GM12878 (cell line): ENCODE data around the gene BCAS4. TPM values are rescaled to one million over a fixed set of nuclear protein-coding genes. Genes with fewer than 3 reads are reported as not detected.

Source experiments
- ATAC-seq: fragments of 200-7000 bp; cut with Tn5 transposase; 3 replicates; pipeline ENCODE4 v1.9.1; 2020; ENCODE audit warnings: mild to moderate bottlenecking, moderate library complexity
- BruUV-seq: library from RNA; stranded (reverse); fragments of 400-500 nt; replicated peaks from 2 replicates; lab custom pipeline; 2021; lab: Mats Ljungman, UMichigan
- CTCF ChIA-PET: fragments of 300-600 bp; sonication (Branson Sonifier 250); formaldehyde crosslinking; extraction: SDS; loops from one replicate; lab custom pipeline; 2021; ENCODE audit warnings: inconsistent platforms; lab: Yijun Ruan, JAX
- POLR2A ChIA-PET: fragments of 350-600 bp; formaldehyde crosslinking; extraction: SDS; loops from one replicate; lab custom pipeline; 2021; ENCODE audit warnings: inconsistent platforms; lab: Charles Lee
- RAD21 ChIA-PET: fragments of 300-600 bp; sonication (Branson Sonifier 250); formaldehyde crosslinking; loops from one replicate; lab custom pipeline; 2023; ENCODE audit warnings: antibody characterized with exemption; ENCODE audit not compliant: unreplicated experiment; lab: Charles Lee
- SMC1A ChIA-PET: fragments of 300-600 bp; sonication (Branson Sonifier 250); formaldehyde crosslinking; loops from one replicate; lab custom pipeline; 2023; ENCODE audit not compliant: unreplicated experiment, uncharacterized antibody; lab: Charles Lee
- DNase-seq: peaks from one replicate; pipeline ENCODE4 v3.0.0-alpha.2; 2011; ENCODE audit warnings: low read depth, low spot score
- FAIRE-seq: peaks from 3 replicates; lab custom pipeline; 2011; peaks lifted over from hg19 to GRCh38; lab: Jason Lieb, UNC
- H2AFZ ChIP-seq: 2 replicates; pipeline ENCODE4 v1.6.0; 2011; ENCODE audit warnings: low read depth, low read length, control low read depth; ENCODE audit not compliant: control insufficient read depth
- H3K27ac ChIP-seq: 2 replicates; pipeline ENCODE4 v1.5.1; 2011; ENCODE audit warnings: control low read depth; ENCODE audit not compliant: control insufficient read depth, insufficient read depth
- H3K27me3 ChIP-seq, 2 experiments: replicated peaks in 1 of 2; 2 replicates each; pipeline versions ENCODE4 v1.6.0 to v1.6.1; 2011; ENCODE audit warnings: low read length in 1 of 2; ENCODE audit not compliant: control insufficient read depth in 2 of 2, insufficient read depth in 2 of 2
- H3K36me3 ChIP-seq, 2 experiments: 2 replicates each; pipeline ENCODE4 v1.5.1; 2011; ENCODE audit warnings: low read length in 1 of 2; ENCODE audit not compliant: control insufficient read depth in 2 of 2, insufficient read depth in 2 of 2
- H3K4me1 ChIP-seq: 2 replicates; pipeline ENCODE4 v1.6.1; 2011; ENCODE audit warnings: mild to moderate bottlenecking, low read length, moderate library complexity, mixed read lengths; ENCODE audit not compliant: control insufficient read depth, insufficient read depth
- H3K4me2 ChIP-seq: 2 replicates; pipeline ENCODE4 v1.6.0; 2011; ENCODE audit warnings: control low read depth; ENCODE audit not compliant: control insufficient read depth, insufficient read depth
- H3K4me3 ChIP-seq: fragments of 200-600 bp; sonication (generic); 2 replicates; pipeline ENCODE4 v1.5.1; 2016
- H3K79me2 ChIP-seq: 2 replicates; pipeline ENCODE4 v1.6.0; 2011; ENCODE audit warnings: low read length; ENCODE audit not compliant: control insufficient read depth, insufficient read depth
- H3K9ac ChIP-seq: 2 replicates; pipeline ENCODE4 v1.8.0; 2011; ENCODE audit warnings: low read length, control low read depth, mixed read lengths; ENCODE audit not compliant: control insufficient read depth, insufficient read depth
- H3K9me3 ChIP-seq: replicated peaks from 3 replicates; pipeline ENCODE4 v1.5.1; 2011; ENCODE audit warnings: mild to moderate bottlenecking, low read length; ENCODE audit not compliant: control insufficient read depth, insufficient read depth
- H4K20me1 ChIP-seq: 2 replicates; pipeline ENCODE4 v1.6.0; 2011; ENCODE audit not compliant: control insufficient read depth, insufficient read depth
- BMI1 ChIP-seq: fragments of 450-650 bp; IDR thresholded peaks from 2 replicates; pipeline ENCODE4 v1.6.1; 2016; ENCODE audit warnings: mild to moderate bottlenecking, moderate library complexity, borderline replicate concordance
- DPF2 ChIP-seq: fragments of 450-650 bp; IDR thresholded peaks from 2 replicates; pipeline ENCODE4 v1.6.1; 2017; ENCODE audit warnings: mild to moderate bottlenecking
- FOXK2 ChIP-seq: fragments of 450-650 bp; IDR thresholded peaks from 2 replicates; pipeline ENCODE4 v1.6.1; 2017; ENCODE audit warnings: mild to moderate bottlenecking, moderate library complexity
- FOXM1 ChIP-seq: IDR thresholded peaks from 2 replicates; pipeline ENCODE4 v1.6.1; 2012; ENCODE audit warnings: low read depth, mild to moderate bottlenecking, inconsistent platforms, low read length, moderate library complexity
- GATAD2B ChIP-seq: fragments of 450-650 bp; conservative IDR thresholded peaks from 2 replicates; pipeline ENCODE4 v1.6.1; 2017; ENCODE audit warnings: low read depth, mild to moderate bottlenecking, moderate library complexity
- HDGF ChIP-seq: fragments of 450-650 bp; IDR thresholded peaks from 2 replicates; pipeline ENCODE4 v1.6.1; 2016; ENCODE audit warnings: antibody characterized with exemption
- MTA2 ChIP-seq: fragments of 450-650 bp; IDR thresholded peaks from 2 replicates; pipeline ENCODE4 v1.6.1; 2016; ENCODE audit warnings: low read depth, mild to moderate bottlenecking, moderate library complexity
- NFIC ChIP-seq: IDR thresholded peaks from 2 replicates; pipeline ENCODE4 v1.6.1; 2012; ENCODE audit warnings: low read depth, mild to moderate bottlenecking, inconsistent platforms, low read length, moderate library complexity
- NFXL1 ChIP-seq: fragments of 450-650 bp; IDR thresholded peaks from 2 replicates; pipeline ENCODE4 v1.6.1; 2017; ENCODE audit warnings: antibody characterized with exemption, mild to moderate bottlenecking, borderline replicate concordance
- SMC3 ChIP-seq: IDR thresholded peaks from 2 replicates; pipeline ENCODE4 v1.6.1; 2011; ENCODE audit warnings: low read length, improper control_type of control experiment, borderline replicate concordance
- YY1 ChIP-seq: IDR thresholded peaks from 2 replicates; pipeline ENCODE4 v1.6.1; 2011; ENCODE audit warnings: low read depth, mild to moderate bottlenecking, low read length
- WGBS: methylation state at CpG from one replicate; pipeline ENCODE4 v1.1.6; 2016; ENCODE audit warnings: low lambda C conversion rate; ENCODE audit not compliant: insufficient replicate concordance, insufficient coverage; ENCODE audit errors: missing lambda C conversion rate; 5-methylcytosine and 5-hydroxymethylcytosine counted together
- in situ Hi-C: fragments of 300-500 bp; cut with MboI; formaldehyde crosslinking; loops from 9 replicates; pipeline ENCODE4 v1.14.3; 2018; ENCODE audit warnings: mixed read lengths
- intact Hi-C: fragments of 100-400 bp; cut with micrococcal nuclease; formaldehyde crosslinking; loops from one replicate; pipeline ENCODE4 v1.14.2; 2022; ENCODE audit not compliant: unreplicated experiment
- polyA plus RNA-seq, 11 experiments: library from polyadenylated mRNA; depleted of rRNA in 4 of 11; unstranded in 6 of 11; stranded (reverse) in 5 of 11; fragments of >200 nt; fragmentation: Nextera tagmentation in 4 of 11; fragmentation: Illumina TruSeq in 1 of 11; extraction: Ambion mirVana in 4 of 11; extraction: Trizol in 1 of 11; gene quantifications; 1 replicate in 1 of 11; 2 replicates in 10 of 11; pipeline versions ENCODE4 v1.2.1 to v1.2.3, GENCODE V29; 2011 to 2016; ENCODE audit warnings: inconsistent platforms in 2 of 11, missing spikeins in 2 of 11, low read depth in 1 of 11
- total RNA-seq, 4 experiments: library from RNA; depleted of rRNA in 3 of 4; stranded (reverse); fragments of >200 nt in 3 of 4; fragmentation: Illumina TruSeq in 1 of 4; extraction: Trizol in 1 of 4; gene quantifications; 2 replicates each; pipeline versions ENCODE4 v1.2.1 to v1.2.3, GENCODE V29; 2013 to 2021
- TF ChIP-seq, protein P1 (sequence below): fragments of 450-650 bp; IDR thresholded peaks from 2 replicates; pipeline ENCODE4 v1.6.1; 2017; ENCODE audit warnings: mild to moderate bottlenecking, moderate library complexity
- TF ChIP-seq, protein P2 (sequence below): fragments of 450-650 bp; IDR thresholded peaks from 2 replicates; pipeline ENCODE4 v1.6.1; 2018; ENCODE audit warnings: mild to moderate bottlenecking, low read depth, moderate library complexity; ENCODE audit not compliant: partially characterized antibody

The BCAS4 gene
- total and polyA plus RNA-seq, 10 of the 15 experiments (the other 5 are each of a cell fraction or from before 2014, with no cell fraction given), result 14.8 to 214 (median 65.3) TPM

DNA sequence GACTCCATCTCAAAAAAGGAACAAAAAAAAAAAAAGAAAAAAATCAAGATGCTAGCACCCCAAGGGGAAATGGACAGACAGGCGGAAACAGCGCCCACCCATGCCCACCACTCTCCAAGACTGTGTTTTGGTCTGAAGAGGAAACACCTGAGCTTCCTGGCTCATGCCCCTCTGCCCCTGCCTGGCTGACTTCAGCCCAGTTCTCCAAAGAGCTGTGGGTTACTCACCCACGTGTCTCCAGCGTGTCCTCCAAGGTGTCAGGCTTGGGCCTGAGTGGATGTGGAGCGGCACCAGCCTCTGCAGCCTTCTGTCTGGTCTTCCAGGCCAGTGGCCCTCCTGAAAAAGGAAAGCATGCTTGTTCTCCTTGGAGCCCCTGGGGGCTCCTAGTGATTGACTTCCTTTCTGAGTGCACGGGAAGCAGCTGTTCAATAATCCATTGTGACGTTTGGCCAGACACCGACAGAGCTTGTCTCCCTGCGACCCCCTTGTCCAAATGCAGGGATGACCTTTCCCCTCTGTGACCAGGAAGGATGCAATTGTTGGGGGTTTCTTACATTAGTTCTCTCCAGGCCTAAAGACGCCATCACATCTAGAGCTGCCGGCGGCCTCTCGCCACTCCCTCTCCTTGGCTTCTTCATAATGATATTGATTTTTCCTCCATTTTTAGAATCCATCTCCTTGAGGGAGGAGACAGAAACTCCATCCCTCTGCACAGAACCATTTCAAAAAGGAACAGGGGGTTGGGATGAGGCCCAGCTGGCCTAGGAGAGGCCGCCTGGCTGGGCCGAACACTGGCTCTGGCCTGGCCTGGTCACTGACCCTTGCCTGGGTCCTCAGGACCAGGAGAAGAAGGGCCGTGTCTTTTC is 77.9 kb downstream of the BCAS4 start:
- WGBS, result 73% methylated on average over 16 of the region's 16 CpGs
- no peaks in the 10 kb centered on the region for H3K4me1 ChIP-seq
- no peaks in the 10 kb centered on the region for H3K9me3 ChIP-seq
- in situ Hi-C loops, result no loop called here
- SMC1A ChIA-PET, result no interaction called here
- TF ChIP-seq NFXL1, result no peak
- no peak for TF ChIP-seq SMC3
- no peak for TF ChIP-seq BMI1
- no peak for TF ChIP-seq NFIC
- no peak for TF ChIP-seq FOXM1
- TF ChIP-seq, protein P1, sequence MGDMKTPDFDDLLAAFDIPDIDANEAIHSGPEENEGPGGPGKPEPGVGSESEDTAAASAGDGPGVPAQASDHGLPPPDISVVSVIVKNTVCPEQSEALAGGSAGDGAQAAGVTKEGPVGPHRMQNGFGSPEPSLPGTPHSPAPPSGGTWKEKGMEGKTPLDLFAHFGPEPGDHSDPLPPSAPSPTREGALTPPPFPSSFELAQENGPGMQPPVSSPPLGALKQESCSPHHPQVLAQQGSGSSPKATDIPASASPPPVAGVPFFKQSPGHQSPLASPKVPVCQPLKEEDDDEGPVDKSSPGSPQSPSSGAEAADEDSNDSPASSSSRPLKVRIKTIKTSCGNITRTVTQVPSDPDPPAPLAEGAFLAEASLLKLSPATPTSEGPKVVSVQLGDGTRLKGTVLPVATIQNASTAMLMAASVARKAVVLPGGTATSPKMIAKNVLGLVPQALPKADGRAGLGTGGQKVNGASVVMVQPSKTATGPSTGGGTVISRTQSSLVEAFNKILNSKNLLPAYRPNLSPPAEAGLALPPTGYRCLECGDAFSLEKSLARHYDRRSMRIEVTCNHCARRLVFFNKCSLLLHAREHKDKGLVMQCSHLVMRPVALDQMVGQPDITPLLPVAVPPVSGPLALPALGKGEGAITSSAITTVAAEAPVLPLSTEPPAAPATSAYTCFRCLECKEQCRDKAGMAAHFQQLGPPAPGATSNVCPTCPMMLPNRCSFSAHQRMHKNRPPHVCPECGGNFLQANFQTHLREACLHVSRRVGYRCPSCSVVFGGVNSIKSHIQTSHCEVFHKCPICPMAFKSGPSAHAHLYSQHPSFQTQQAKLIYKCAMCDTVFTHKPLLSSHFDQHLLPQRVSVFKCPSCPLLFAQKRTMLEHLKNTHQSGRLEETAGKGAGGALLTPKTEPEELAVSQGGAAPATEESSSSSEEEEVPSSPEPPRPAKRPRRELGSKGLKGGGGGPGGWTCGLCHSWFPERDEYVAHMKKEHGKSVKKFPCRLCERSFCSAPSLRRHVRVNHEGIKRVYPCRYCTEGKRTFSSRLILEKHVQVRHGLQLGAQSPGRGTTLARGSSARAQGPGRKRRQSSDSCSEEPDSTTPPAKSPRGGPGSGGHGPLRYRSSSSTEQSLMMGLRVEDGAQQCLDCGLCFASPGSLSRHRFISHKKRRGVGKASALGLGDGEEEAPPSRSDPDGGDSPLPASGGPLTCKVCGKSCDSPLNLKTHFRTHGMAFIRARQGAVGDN, result no peak
- TF ChIP-seq YY1, result no peak
- no peak for TF ChIP-seq HDGF
- TF ChIP-seq MTA2, result no peak
- TF ChIP-seq FOXK2, result no peak
- TF ChIP-seq, protein P2, sequence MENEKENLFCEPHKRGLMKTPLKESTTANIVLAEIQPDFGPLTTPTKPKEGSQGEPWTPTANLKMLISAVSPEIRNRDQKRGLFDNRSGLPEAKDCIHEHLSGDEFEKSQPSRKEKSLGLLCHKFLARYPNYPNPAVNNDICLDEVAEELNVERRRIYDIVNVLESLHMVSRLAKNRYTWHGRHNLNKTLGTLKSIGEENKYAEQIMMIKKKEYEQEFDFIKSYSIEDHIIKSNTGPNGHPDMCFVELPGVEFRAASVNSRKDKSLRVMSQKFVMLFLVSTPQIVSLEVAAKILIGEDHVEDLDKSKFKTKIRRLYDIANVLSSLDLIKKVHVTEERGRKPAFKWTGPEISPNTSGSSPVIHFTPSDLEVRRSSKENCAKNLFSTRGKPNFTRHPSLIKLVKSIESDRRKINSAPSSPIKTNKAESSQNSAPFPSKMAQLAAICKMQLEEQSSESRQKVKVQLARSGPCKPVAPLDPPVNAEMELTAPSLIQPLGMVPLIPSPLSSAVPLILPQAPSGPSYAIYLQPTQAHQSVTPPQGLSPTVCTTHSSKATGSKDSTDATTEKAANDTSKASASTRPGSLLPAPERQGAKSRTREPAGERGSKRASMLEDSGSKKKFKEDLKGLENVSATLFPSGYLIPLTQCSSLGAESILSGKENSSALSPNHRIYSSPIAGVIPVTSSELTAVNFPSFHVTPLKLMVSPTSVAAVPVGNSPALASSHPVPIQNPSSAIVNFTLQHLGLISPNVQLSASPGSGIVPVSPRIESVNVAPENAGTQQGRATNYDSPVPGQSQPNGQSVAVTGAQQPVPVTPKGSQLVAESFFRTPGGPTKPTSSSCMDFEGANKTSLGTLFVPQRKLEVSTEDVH, result no peak
- TF ChIP-seq DPF2, result no peak
- TF ChIP-seq GATAD2B, result no peak
- POLR2A ChIA-PET, result no interaction called here
- no peak overlapping the region for H3K9ac ChIP-seq
- no peak overlapping the region for H3K27ac ChIP-seq
- no peak overlapping the region for H3K4me2 ChIP-seq
- ATAC-seq (no peak), FAIRE-seq (no peak), DNase-seq (no peak)
- RAD21 ChIA-PET, result no interaction called here
- no peak overlapping the region for H2AFZ ChIP-seq
- no peaks in the 10 kb centered on the region for H3K27me3 ChIP-seq
- H3K79me2 ChIP-seq, result no peaks in the 10 kb centered on the region
- CTCF ChIA-PET, result interaction anchor here (0.7 kb wide), 1 partner anchor 692 kb away, joined by 3 read pairs; no protein-coding TSS in a partner anchor
- H4K20me1 ChIP-seq, result no peaks in the 10 kb centered on the region
- intact Hi-C loops, result no loop called here
- H3K4me3 ChIP-seq, result no peak overlapping the region
- no TSS peak for BruUV-seq
- peaks cover 5 to 12% of the 10 kb centered on the region in 2 experiments; a peak in 3 of 4 replicates for H3K36me3 ChIP-seq
